IPS-NIHi11 (cell line): ENCODE results near the gene DSC3.
"Not testable (repeated sequence)": the region's sequence is repeated elsewhere in the genome, so short reads cannot be mapped to it uniquely, and the experiment has no call there.

ENCODE experiments used
- DNase-seq: peaks from one replicate; pipeline ENCODE4 v3.0.0; 2012; ENCODE audit warnings: mixed read lengths, low spot score

Gene DSC3

DNA sequence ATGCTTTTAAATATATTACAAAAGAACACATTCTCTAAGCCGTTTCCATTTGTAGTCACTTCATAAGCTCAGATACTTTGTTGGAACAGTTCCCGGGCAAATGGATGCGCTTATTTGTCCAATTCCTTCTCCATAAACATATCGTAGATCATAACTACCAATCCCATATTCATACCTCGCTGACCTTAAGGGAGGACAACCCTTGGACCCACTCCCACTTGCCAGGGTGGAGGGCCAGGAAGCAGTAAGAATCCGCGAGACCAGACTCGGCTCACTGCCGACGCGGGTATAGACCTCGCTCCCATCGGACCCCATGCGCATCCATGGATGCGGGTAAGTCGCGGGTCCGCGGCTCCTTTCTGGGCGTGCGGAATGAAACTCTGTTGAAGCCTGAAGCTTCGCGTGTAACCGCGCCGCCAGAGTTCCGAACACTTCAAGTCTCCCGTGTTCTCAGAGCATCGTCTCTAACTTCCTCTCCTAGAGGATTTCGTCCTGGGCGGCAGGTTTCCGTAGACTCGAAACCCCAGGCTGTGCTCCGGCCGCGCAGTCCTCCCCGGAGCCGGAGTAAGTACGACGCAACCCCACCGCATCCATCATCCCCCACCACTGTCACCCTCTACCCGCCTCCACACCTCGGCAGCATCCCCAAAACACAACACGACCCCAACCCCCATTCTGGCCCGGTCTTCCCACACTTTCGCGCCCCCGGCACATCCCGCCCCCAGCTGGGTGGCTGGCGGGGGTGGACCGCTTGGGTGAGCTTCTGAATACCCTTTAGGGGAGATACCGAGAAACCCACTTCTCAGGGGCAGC, 1.1 kb downstream of the DSC3 start:
- peak; percentile 45 for DNase-seq

DNA sequence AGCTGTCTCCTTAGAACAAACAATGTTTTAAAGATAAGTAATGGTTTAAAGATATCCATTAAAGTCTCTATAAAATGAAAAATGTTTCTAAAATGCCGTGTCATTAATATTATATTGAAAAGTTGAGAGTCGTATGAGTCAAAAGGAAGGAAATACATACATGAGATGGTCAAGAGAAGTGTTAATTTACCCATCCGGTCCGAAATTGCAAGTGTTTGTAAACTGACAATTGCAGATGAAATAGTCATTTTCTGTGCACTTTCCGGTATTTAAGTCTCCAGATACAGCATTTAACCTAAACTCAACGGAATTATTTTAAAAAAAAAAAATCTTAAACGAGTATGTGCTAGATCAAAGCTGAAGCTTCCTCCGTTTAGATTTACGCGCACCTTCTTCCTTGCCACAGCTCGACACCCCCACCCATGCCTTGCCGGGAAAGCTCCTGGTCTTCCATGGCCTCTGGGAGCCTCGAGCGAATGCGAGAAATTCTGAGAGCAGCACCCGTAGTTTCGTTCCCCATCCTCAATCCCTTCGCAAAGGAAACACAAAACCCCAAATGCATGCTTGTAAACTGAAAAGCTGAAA, 1.8 kb downstream of the DSC3 start:
- peak; percentile 20 for DNase-seq

DNA sequence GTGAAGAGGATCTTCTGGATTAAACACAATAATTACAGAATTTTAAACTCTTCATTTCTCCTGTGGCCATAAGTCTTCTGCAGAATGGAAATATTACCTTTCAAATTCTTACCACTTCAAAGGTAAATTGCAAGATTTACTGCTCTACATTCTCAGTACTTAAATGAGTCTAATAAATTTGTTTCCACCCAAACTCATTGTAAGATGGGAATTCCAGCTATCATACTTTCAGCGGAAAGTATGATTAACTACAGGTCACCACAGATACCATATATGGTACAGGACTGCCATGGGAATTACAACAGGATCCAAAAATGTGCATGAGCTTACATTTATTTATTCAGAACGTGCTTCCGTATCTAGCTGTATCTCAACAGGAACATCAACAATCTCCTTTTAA, 3.1 kb downstream of the DSC3 start:
- DNase-seq = no peak

DNA sequence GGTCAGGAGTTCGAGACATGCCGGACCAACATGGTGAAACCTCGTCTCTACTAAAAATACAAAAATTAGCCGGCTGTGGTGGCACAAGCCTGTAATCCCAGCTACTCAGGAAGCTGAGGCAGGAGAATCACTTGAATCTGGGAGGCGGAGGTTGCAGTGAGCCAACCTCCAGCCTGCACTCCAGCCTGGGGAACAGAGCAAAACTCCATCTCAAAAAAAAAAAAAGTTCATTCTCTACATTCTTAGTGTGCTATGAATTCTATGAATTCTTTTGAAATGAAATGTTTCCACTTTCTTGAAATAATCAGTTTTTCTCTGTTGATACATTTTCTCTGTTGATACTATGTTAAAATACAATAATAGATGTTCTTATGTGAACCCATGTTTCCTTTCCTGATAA, 4.9 kb downstream of the DSC3 start:
- DNase-seq = not testable (repeated sequence)

DNA sequence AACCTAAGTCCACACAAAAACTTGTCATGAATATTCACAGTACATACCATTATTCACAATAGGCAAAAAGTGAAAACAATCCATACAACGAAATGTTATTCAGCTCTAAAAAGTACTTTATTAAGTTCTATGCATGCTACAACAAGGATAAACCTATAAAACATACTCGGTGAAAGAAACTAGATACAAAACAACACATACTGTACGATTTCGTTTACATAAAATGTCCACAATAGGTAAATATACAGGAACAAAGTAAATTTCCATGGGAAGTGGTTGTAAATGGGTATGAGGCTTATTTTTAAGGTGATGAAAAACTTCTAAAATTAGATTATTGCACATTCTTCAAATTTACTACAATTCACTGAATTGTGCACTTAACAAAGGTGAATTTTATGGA, 8.0 kb downstream of the DSC3 start:
- no peak for DNase-seq

DNA sequence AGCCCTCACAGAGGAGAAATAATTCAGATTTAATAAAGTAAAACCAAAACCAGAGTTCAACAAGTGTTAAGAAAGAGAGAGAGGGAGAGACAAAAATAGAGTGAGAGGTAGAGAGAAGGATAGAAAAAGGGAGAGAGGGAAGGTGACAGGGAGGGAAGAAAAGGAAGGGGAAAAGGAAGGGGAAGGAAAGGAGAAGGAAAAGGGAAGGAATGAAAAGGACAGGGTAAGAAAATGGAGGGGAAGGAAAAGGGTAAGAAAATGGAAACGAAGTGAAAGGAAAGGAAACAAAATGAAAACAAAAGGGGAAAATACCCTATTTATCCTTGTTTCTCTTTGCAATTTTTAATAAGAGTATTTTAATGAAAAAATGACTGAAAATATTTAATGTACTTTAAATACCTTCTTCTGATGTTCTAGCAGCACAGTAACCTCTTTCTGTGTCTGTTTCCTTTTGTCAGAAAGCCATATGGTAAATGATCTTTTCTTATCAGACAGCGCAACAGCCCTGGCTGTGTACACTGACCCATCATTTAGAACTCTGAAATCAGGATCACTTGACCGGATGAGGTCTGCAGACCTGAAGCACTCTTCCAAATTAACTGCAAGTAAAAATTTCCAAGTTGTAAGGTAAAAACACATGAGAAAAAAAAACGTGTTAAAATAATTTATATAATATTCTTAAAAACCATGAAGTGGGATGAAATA, 11.8 kb downstream of the DSC3 start:
- no peak for DNase-seq

DNA sequence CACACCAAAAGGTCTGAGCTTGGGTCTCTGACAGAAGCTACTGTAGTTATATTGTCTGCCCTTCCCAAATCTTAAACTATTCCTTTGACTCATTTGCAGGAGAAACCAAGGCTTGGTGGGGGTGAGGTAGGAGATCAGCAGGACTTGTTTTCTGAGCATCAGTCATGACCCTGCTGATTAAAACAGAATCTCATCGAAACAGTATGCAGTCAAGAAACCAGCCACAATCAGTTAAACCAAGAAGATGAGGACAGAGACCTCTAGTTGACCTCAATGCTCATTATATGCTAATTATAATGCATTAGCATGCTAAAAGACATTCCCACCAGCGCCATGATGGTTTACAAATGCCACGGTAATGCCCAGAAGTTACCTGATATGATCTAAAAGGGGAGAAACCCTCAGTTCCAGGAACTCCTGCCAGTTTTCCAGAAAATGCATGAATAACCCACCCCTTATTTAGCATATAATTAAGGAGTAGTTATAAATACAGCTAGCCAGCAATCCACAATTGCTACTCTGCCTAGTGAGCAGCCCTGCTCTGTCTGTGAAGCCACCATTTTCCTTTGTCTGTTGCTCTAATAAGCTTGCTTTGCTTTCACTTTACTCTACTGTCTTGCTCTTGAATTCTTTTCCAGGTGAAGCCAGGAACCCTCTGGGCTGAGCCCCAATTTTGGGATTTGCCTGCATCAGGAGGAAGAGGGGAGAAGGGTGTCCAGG, 26.7 kb downstream of the DSC3 start:
- DNase-seq = no peak

DNA sequence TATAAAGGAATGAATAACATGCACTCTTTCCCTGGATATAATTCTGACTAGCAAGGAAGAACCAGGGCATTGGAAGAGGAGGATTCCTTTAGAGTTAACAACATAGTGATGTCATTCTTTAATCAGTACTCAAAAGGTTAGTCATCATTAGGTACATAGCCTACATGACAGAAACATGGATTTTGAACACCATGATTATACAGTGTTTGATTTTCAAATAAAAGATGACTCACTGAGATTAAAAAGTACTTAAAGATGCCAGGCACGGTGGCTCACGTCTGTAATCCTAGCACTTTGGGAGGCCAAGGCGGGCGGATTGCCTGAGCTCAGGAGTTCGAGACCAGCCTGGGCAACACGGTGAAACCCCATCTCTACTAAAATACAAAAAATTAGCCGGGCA, 31.1 kb downstream of the DSC3 start:
- not testable (repeated sequence) for DNase-seq

DNA sequence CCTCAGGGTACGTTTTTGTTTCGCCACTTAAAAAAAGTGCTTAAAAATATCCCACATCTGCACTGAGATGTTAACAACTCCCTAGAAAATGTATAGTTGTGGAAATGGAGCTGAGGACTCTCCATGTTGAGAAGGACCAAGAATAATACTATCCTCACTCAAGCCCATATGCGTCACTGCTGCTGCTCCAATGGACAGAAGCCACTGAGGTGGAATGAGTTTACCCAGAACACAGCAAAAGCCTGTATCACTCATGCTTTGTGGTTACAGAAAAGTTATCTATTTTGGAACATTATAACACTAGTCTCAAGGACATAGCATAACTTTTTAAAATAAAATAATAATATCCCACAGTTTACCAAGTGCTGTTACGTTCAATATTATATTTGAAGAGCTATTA, 31.9 kb downstream of the DSC3 start:
- DNase-seq = no peak

DNA sequence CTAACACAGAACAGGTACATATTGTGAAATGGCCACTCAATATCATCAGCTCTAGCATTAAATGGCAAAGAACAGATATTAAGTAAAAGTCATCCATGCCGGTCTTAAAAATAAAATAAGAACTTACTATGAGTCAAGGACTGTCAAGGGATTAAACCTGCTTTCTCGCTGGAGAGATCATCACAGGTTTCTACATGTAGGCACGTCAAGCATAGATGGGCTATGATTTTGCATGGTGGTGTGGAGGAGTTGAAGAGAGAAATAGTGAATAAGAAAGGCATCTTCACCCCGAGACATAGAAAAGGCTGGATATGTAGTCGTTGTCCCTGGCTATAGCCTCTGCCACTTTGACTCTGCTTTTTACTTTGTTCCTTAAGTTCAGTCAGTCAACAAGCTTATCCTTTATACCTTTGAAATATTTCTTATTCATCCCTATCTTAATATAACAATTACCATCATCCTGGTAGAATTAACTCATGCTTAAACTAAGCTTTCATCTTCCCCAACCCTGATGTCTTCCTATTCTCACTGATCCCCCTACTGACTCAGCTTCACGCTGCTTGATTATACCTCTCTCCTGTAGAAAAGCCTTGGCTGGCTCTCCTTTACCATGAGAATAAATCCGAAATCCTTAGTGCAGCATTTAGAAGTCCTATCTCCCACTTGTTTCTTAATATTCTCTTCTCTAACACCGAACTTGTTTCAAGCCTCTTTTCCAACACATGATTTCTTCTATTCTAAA, 42.5 kb downstream of the DSC3 start:
- no peak for DNase-seq

DNA sequence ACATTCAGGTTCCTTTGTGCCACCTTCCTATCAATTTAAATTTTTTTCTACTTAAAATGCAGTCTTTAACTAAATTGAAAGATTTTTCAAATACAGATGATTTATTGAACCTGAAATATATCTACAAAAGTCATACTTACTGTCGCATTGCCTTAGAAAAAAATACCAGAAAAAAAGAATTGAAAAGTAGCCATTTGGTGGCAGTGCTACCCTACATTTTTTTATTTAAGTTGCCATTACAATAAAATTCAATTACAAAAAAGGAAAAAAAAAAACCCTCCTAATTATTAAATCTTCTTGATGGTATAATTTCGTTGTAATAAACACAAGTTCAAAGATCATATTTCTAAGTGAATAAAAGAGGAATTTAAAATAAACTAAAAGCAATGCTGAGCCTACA, 43.4 kb downstream of the DSC3 start:
- DNase-seq = no peak

DNA sequence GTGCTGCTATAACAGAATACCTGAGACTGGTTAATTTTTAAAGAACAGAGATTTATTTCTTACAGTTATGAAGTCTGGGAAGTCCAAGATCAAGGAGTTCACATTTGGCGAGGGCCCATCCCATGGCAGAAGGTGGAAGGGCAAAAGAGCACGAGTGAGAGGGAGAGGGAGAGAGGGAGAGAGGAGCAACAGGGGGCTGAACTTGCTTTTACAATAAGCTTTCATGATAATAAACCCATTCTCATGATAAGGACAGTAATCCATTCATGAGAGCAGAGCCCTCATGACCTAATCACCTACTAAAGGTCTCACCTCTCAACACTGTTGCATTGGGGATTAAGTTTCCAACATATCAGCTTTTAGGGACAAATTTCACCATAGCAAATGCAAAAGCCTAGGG, 45.3 kb downstream of the DSC3 start:
- DNase-seq = no peak

DNA sequence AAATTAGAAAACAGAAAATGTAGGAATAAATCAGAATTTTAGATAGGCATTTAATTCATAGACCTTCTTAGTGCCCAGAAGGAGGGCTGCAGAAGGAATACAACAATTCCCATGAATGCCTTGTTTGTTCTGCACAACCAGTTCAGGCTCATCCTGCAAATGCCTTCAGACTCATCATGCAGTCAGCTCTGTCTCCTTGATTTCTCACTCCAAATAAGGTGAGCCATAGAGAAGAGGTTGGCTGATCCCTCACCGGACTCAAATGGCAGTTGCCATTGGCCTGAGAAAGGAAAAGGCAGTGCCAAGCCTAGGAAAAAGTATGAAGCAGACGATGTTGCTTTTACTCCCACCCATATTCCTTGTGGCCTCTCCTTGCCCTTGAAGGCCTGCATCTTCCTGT, 50.3 kb downstream of the DSC3 start:
- DNase-seq = no peak

DNA sequence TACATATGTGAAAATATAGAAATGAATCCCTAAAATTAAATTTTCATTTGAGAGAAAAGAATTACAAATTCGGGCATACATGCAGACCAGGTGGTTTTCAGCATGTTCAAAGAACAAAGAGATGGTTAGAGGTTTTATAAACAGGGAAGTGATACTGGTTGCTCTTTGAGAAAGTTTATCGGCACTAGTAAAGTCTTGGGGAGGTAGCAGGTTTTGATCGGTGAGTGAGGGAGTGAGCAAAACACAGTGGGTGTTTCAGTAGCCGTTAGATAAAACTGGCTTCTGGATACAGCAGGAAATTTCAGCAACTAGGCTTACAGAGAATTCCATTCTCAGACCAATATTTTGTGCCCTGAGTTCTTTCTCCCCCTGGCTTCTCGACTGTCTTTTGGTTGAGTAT, 51.1 kb downstream of the DSC3 start:
- DNase-seq = no peak

DNA sequence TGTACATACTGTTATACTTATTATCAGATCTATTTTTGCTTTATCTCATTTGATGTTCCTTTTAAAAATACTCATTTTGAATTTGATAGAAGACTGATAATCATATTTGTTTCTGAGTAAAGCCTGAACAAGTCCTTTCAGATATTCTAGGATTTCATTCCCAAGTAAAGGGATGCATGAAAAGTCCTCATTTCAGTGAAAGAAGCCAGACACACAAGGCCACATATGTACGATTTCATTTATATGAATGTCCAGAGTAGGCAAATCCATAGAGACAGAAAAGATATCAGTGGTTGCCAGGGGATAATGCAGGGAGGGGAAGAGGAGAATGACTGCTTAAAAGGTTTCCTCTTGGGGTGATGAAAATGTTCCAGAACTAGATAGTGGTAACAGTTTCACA, 53.4 kb downstream of the DSC3 start:
- no peak for DNase-seq

DNA sequence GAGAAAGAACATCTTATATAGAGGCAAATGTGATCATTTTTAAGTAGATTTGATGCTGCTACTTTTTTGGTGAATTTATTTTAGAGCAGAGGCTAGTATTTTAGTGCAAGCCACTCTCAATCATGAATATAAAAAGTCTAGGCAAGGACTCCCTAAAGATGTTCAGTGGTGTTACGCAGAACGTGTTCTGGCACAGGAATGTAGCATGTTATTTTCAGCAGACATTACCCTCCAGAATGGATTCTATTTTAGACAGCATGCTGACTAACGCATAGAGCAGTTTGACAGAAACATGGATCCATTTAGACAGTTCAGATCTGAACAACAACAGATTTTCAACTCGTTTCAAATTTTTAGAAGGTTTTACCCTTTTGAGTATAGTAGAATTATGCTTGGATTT, 54.1 kb downstream of the DSC3 start:
- DNase-seq = no peak

DNA sequence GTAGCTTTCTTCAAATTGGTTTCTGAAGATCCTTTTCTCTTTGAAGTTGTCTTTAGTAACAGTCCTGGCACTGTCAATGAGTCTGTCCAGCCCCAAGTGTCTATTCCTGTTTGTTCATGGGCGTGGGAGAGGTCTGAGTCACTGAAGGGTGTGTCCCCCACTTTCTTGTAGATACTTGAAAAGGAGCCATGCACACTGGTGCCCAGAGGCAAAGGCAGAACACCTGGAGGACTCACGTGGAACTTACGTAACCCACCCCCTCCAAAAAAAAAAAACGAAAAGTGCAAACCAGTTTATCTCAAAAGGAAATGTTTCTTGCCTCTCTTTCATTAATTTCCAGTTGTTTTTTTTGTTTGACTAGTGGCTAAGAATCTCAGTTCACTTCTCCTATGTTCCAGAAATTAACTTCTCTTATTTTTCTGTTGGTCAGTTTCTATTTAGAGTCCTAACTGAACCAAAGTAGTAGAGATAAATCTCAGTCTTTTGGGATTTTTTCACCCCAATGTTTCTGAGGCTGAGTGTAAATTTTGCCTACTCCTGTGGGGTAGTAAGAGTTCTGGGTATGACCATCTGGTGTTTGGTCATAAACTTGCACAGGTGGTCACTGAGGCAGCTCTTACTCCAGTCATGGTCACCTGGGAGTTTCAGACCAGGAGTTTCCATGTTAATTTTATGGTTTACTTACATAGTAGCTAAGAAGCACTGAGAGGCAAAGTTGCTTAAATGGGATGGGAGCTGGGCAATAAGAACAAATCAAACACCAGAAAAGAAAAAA, 54.9 kb downstream of the DSC3 start:
- peak; percentile 8 for DNase-seq

DNA sequence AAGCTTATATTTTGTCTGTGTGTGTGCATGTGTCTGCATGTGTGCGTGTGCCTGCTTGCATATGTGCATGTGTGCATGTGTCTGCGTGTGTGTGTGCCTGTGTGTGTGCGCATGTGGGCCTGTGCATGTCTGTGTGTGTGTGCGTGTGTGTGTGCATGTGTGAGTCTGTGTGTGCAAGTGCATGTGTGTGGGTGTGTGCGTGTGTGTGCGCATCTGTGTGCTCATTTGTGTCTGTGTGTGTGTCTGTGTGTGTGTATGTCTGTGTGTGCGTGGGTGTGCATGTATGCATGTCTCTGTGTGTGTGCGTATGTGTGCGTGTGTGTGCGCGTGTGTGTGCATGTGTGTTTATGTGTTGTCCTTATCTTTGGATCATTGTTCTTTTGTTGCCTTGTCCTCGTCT, 56.8 kb downstream of the DSC3 start:
- no peak for DNase-seq

DNA sequence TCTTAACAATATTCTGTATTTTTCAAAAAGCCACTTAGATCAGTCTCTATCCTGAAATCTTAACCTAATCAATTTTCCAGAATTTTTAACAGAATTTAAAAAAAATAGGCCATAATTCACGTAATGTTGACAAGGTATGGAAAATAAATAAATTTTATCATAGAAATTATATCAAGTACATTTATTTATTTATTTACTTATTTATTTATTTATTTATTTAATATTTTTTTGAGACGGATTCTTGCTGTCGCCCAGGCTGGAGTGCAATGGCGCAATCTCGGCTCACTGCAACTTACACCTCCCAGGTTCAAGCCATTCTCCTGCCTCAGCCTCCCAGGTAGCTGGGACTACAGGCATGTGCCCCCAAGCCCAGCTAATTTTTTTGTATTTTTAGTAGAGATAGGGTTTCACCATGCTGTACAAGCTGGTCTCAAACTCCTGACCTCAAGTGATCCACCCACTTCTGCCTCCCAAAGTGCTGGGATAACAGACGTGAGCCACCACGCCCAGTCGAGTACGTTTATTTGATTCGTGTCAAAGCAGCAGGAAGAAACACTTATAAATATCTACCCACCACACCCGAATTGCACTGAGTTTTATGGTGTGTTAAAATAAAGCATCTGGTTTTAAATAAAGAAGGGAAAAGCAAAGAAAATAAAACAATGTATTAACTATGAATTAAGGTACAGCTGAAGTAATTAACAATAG, 60.1 kb downstream of the DSC3 start:
- no peak for DNase-seq

DNA sequence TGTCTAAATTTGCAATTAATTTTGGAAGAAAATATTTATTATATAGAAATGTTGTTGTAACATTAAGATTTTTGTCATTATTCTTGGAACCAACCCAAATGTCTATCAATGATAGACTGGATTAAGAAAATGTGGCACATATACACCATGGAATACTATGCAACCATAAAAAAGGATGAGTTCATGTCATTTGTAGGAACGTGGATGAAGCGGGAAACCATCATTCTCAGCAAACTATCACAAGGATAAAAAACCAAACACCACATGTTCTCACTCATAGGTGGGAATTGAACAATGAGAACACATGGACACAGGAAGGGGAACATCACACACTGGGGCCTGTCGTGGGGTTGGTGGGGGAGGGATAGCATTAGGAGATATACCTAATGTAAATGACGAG, 64.5 kb downstream of the DSC3 start:
- DNase-seq = not testable (repeated sequence)
